ENCODE measurements around the gene OR56B4. TPM values are rescaled to one million over a fixed set of nuclear protein-coding genes. Genes with fewer than 3 reads are reported as not detected.
"Not testable (repeated sequence)": the region's sequence is repeated elsewhere in the genome, so short reads cannot be mapped to it uniquely, and the experiment has no call there.

OR56B4 gene, protein sequence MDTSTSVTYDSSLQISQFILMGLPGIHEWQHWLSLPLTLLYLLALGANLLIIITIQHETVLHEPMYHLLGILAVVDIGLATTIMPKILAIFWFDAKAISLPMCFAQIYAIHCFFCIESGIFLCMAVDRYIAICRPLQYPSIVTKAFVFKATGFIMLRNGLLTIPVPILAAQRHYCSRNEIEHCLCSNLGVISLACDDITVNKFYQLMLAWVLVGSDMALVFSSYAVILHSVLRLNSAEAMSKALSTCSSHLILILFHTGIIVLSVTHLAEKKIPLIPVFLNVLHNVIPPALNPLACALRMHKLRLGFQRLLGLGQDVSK
- not detected in 2 replicates for total RNA-seq (2014; rRNA removed; shearing (Covaris generic))

DNA sequence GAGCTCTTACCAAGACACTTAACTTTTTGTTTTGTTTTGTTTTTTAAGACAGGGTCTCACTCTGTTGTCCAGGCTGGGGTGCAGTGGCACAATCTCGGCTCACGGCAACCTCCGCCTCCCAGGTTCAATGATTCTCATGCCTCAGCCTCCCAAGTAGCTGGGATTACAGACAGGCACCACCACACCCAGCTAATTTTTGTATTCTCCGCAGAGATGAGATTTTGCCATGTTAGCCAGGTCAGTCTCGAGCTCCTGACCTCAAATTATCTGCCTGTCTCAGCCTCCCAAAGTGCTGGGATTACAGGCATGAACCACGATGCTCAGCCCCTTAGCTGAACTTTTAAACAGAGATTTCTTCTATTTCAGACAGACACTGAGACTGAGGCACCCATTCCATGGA is at the start of gene OR56B4:
Gene OR56B4, plus strand, starts transcription at position 301 of the 400 bp plus-strand sequence. Its CDS starts 95 bp downstream, at position 396.
- DNase-seq (ENCODE audit: low read depth in 1 of 2, low spot score in 2 of 2); H3K9me3 ChIP-seq (replicated peaks); H3K27ac ChIP-seq; H3K4me1 ChIP-seq (replicated peaks); H3K36me3 ChIP-seq; H3K4me3 ChIP-seq; H3K27me3 ChIP-seq (replicated peaks): not testable (repeated sequence)

DNA sequence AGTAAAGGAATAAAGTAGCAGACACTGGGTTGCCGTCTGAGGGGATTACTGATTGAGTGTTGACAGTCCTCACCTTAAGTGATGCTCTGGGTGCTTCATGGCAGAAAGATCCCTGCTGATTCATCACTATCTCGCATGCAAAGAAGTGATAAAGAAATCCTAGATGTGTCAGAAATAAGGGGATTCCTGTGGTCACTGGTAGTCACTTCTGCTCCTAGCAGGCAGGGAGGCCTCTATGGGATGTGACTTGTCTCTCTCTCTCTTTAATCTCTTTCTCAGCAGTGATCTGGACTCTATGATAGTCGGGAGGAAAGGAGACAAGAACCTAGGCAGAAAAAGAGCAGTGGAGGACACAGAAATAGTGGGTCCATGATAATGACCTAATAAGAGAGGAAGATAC is 46.0 kb upstream of the OR56B4 start:
- Histone ChIP-seq H3K9me3 (replicated peaks) (no peaks in the 10 kb centered on the region), H3K27me3 (replicated peaks) (no peaks in the 10 kb centered on the region), H3K4me1 (replicated peaks) (no peaks in the 10 kb centered on the region), H3K36me3 (no peaks in the 10 kb centered on the region), H3K4me3 (no peak overlapping the region), H3K27ac (no peak overlapping the region)
- no peak for DNase-seq (ENCODE audit: low read depth in 1 of 2, low spot score in 2 of 2)

DNA sequence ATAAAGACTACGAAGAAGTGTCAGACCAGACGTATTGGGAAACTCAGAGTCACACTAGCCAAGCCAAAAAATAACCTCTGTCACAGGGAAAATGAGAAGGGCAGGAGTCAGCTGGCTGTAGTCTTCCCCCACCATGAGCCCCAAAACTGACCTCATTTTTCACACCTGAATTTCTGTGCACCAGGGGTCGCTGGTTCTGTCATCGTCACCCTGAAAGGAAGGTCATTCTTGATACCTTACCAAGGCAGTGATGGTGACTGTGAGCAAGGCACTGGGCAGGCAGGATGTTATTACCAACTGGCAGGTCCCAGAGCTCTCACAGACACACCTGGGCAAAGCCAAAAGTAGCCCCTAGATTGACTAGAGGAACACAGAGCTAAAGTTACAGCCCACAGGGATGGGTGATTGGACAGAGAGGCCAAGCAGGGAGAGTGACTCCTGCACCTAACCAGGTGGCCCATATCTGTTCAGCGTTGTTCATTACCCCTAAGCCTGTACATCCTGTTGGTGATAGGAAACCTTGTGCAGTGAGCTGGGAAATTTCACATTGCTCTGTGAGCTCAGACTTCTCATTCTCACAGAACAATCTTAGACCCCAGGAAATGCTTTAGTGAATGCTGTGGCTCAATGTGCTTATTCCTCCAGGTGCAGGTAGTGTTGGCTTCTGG is 44.7 kb upstream of the OR56B4 start:
- H3K27me3 ChIP-seq (replicated peaks), result no peaks in the 10 kb centered on the region
- H3K9me3 ChIP-seq (replicated peaks), result no peaks in the 10 kb centered on the region
- no peak overlapping the region for H3K27ac ChIP-seq
- no peaks in the 10 kb centered on the region for H3K4me1 ChIP-seq (replicated peaks)
- H3K36me3 ChIP-seq, result no peaks in the 10 kb centered on the region
- DNase-seq (ENCODE audit: low read depth in 1 of 2, low spot score in 2 of 2), result no peak
- H3K4me3 ChIP-seq, result no peak overlapping the region

DNA sequence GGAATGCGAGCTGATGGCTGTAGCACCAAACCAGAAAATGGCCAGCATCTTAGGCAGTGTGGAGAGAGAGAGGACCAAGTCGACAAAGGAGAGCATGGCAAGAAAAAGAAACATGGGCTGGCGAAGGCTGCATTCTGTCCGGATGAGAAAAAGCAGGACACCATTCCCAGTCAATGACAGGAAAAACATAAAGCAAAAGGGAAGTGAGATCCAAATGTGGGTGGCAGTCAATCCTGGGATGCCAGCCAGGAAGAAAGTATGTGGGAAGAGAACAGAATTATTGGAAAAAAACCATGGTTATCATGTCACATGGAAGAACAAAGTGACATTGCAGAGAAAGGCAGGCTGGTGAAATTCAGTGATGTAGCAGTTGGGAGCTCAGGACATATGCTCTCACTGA is 40.0 kb upstream of the OR56B4 start:
- Histone ChIP-seq H3K36me3 (no peaks in the 10 kb centered on the region), H3K4me3 (no peak overlapping the region), H3K9me3 (replicated peaks) (no peaks in the 10 kb centered on the region), H3K27ac (no peak overlapping the region), H3K27me3 (replicated peaks) (no peaks in the 10 kb centered on the region), H3K4me1 (replicated peaks) (no peaks in the 10 kb centered on the region)
- no peak for DNase-seq (ENCODE audit: low read depth in 1 of 2, low spot score in 2 of 2)

DNA sequence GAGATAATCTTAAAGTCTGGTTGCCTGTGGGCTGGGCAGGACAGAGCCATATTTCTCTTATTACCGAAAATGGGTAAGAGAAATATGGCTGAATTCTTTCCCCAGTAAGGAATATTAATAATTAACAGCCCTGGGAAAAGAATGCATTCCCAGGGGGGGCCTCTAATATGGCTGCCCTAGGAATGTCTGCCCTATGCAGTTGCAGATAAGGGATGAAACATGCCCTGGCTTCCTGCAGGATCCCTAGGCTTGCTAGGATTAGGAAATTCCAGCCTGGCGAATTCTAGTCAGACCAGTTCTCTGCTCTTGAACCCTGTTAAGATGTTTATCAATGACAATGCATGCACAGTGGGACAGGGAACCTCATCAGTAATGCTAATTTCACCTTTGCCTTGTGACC is 31.0 kb upstream of the OR56B4 start:
- DNase-seq (ENCODE audit: low read depth in 1 of 2, low spot score in 2 of 2); H3K27me3 ChIP-seq (replicated peaks); H3K4me1 ChIP-seq (replicated peaks); H3K9me3 ChIP-seq (replicated peaks); H3K27ac ChIP-seq; H3K36me3 ChIP-seq; H3K4me3 ChIP-seq: not testable (repeated sequence)

DNA sequence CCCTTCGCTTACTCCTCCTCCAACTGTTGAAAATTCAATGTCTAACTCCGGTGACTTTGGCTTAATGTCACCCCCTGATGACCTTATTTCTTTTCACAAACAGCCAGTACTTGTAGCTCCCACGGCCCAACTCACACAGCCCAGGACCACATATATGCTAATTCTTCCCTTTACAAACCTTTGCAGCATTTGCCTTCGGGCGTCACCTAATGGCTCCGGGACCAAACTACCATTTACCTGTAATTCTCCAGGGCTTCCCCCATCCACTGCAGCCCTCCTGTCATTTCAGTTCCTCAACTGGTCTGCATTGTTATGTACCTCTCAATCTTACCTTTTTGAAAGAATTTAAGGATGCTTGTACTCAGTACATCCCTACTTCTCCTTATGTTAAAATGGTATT is 29.8 kb upstream of the OR56B4 start:
- no peaks in the 10 kb centered on the region for H3K9me3 ChIP-seq (replicated peaks)
- H3K27ac ChIP-seq, result no peak overlapping the region
- no peaks in the 10 kb centered on the region for H3K36me3 ChIP-seq
- no peaks in the 10 kb centered on the region for H3K4me1 ChIP-seq (replicated peaks)
- DNase-seq (ENCODE audit: low read depth in 1 of 2, low spot score in 2 of 2), result no peak
- no peak overlapping the region for H3K4me3 ChIP-seq
- no peaks in the 10 kb centered on the region for H3K27me3 ChIP-seq (replicated peaks)

DNA sequence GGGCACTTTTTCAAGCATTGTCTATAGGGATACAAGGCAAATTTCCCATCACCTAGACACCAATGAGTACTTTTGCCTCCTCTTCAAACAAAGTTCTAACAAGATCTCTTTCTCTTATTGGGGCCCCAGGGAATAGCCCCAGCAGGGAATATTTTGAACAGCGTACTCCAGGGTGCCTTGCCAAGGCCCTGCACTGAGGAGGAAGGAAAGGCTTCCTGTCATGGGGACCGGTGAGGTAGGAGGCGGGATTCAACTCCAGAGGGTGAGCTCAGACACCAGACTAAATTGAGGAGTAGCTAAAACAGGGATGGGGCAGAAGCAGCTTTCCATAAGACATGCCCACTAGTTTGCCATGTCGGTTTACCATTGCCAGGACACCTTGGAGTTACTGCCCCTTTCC is 28.0 kb upstream of the OR56B4 start:
- no peaks in the 10 kb centered on the region for H3K9me3 ChIP-seq (replicated peaks)
- no peak overlapping the region for H3K27ac ChIP-seq

DNA sequence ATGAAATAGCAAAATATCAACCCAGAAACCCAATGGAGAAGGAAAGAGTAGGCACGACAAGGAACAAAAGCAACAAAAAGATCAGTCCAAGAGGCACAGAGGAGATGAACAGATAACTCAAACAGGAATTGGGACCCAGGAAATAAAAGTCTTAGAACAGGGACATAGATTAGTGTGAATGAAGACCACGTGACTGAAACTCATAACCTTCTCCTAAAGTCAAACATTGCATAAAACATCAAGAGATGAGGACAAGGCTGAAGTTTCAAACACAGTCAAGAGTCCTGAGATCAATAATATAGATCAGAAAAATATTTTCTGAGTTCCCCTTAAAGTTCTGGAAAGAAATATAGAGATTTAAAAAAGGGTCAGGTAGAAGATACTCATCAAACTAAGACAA is 24.4 kb upstream of the OR56B4 start:
- no peak overlapping the region for H3K4me3 ChIP-seq
- no peaks in the 10 kb centered on the region for H3K36me3 ChIP-seq
- H3K4me1 ChIP-seq (replicated peaks), result no peaks in the 10 kb centered on the region
- DNase-seq (ENCODE audit: low read depth in 1 of 2, low spot score in 2 of 2), result no peak
- H3K9me3 ChIP-seq (replicated peaks), result no peaks in the 10 kb centered on the region
- no peak overlapping the region for H3K27ac ChIP-seq
- H3K27me3 ChIP-seq (replicated peaks), result no peaks in the 10 kb centered on the region

More for the DNA sequence above, 28.0 kb upstream of the OR56B4 start:
- DNase-seq (ENCODE audit: low read depth in 1 of 2, low spot score in 2 of 2), result no peak
- no peaks in the 10 kb centered on the region for H3K36me3 ChIP-seq
- H3K4me1 ChIP-seq (replicated peaks), result no peaks in the 10 kb centered on the region
- no peak overlapping the region for H3K4me3 ChIP-seq
- no peaks in the 10 kb centered on the region for H3K27me3 ChIP-seq (replicated peaks)

DNA sequence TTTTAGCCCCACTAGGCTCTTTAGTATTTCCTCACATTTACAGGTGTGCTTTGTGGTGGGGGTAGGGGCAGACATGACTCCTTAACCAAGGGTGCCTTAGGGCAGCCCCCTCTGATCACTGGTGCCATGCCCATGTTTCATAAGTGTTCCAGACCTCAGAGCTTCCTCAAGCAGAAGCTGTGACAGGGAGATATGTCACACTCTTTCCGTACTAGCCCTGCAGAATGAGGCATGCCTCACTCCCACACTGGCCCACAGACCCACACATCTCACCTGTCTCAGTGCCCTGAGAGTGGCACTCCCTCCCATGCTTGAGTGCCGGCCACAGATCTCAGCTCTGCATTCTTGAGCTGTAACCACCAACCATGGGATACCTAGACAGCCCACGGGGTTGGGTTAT is 22.9 kb upstream of the OR56B4 start:
- H3K4me1 ChIP-seq (replicated peaks), result no peaks in the 10 kb centered on the region
- DNase-seq (ENCODE audit: low read depth in 1 of 2, low spot score in 2 of 2), result no peak
- H3K4me3 ChIP-seq, result no peak overlapping the region
- H3K36me3 ChIP-seq, result no peaks in the 10 kb centered on the region
- no peak overlapping the region for H3K27ac ChIP-seq
- H3K27me3 ChIP-seq (replicated peaks), result no peaks in the 10 kb centered on the region
- no peaks in the 10 kb centered on the region for H3K9me3 ChIP-seq (replicated peaks)

DNA sequence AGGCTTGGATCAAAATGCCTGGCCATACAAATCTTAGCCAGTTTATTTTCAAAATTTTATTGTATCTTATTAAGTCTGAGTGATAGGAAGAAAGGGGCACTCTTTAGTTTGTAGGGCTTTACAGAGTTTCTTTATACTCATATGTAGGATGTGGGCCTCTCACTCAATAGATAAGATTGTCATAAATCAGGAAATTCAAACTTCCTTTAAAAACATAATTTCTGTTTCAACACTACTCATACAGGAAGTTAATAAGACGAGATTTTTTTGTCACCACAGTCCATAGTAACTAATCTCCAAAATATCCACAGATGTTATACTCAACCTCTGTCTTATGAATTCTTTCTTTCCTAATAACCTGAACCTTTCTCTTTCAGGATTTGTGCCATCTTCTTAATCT is 13.3 kb upstream of the OR56B4 start:
- DNase-seq (ENCODE audit: low read depth in 1 of 2, low spot score in 2 of 2), result no peak
- no peaks in the 10 kb centered on the region for H3K27me3 ChIP-seq (replicated peaks)
- H3K9me3 ChIP-seq (replicated peaks), result no peaks in the 10 kb centered on the region
- no peak overlapping the region for H3K27ac ChIP-seq
- no peak overlapping the region for H3K4me3 ChIP-seq
- H3K4me1 ChIP-seq (replicated peaks), result no peaks in the 10 kb centered on the region
- no peaks in the 10 kb centered on the region for H3K36me3 ChIP-seq

DNA sequence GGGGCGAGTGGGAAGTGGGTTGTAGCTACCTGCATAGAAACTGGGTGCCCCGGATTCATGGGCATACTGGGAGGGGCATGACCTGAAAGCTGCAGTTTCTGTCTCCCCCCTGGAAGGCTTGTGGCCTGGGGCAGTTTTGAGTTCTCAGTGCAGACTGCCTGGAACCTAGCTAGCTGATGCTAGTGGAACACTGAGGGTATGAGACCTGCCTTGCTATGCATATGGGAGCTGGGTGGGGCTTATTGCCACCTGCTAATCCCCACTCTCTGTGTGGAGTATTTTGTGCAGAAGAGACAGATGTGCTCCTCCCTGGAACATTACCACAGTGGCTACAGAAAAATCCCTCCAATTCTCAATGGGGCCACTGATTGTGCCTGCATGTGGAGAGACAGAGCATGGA is 11.7 kb upstream of the OR56B4 start:
- H3K9me3 ChIP-seq (replicated peaks), result no peaks in the 10 kb centered on the region
- no peak for DNase-seq (ENCODE audit: low read depth in 1 of 2, low spot score in 2 of 2)
- H3K27me3 ChIP-seq (replicated peaks), result no peaks in the 10 kb centered on the region
- no peak overlapping the region for H3K27ac ChIP-seq
- H3K36me3 ChIP-seq, result no peaks in the 10 kb centered on the region
- H3K4me3 ChIP-seq, result no peak overlapping the region
- H3K4me1 ChIP-seq (replicated peaks), result no peaks in the 10 kb centered on the region

DNA sequence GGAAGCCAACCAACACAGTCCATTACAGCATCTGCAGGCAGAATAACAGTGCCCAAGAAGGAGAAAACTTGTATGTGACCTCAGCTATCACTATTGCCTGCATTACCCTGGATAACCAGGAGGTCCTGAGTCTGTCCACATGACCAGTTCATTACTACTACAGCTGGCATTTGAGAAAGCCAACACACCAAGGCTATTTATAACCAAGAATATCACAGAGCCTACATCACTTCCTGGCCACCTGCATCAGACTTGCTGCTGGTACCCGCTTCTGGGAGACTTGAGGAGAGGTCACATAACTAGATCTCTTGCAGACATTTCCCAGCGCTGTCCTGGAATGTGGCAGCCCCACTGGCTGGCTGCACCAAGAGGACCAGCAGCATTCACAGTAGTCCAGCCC is 11.1 kb upstream of the OR56B4 start:
- H3K4me3 ChIP-seq, result no peak overlapping the region
- no peaks in the 10 kb centered on the region for H3K4me1 ChIP-seq (replicated peaks)
- no peaks in the 10 kb centered on the region for H3K9me3 ChIP-seq (replicated peaks)
- H3K36me3 ChIP-seq, result no peaks in the 10 kb centered on the region
- H3K27ac ChIP-seq, result no peak overlapping the region
- H3K27me3 ChIP-seq (replicated peaks), result no peaks in the 10 kb centered on the region
- DNase-seq (ENCODE audit: low read depth in 1 of 2, low spot score in 2 of 2), result no peak

DNA sequence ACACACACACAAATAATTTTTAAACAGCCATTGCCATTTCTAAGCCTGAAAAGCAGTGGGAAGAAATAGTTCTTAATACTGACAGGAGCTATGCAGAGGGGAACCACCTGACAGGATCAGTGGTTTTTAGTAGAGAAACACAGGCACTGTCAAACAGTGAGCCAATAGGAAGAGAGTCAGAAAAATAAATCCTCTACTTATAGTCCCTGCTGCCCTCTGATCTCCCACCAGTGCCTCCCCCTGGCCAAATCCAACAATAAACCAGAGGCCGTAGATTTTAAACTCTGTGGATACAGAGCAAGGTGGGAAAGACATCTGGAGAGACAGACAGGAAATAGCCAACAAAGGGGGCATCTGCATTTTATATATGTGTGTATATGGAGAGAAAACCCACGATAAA is 7.9 kb upstream of the OR56B4 start:
- H3K27ac ChIP-seq, result no peak overlapping the region
- no peak overlapping the region for H3K4me3 ChIP-seq
- DNase-seq (ENCODE audit: low read depth in 1 of 2, low spot score in 2 of 2), result no peak
- H3K27me3 ChIP-seq (replicated peaks), result no peaks in the 10 kb centered on the region
- H3K36me3 ChIP-seq, result no peaks in the 10 kb centered on the region
- no peaks in the 10 kb centered on the region for H3K4me1 ChIP-seq (replicated peaks)
- H3K9me3 ChIP-seq (replicated peaks), result no peaks in the 10 kb centered on the region

DNA sequence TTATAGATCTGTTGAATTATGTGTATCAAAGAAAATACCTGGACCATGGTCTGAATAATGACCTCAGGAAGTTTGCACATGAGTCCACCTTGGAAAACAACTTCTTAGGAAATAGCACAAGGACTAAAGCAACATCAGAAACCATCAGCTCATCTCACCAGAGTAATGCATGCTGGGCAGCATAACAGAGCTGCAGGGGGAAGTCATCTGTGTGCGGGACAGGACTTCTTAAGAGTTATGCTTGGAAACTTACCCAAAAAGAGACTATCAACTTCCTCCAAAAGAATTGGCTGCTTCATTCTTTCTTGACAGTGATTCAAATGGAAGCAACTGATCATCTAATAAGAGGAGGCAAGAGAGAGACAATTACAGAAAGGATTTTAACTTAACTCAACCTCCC is 2.5 kb downstream of the OR56B4 start:
- DNase-seq (ENCODE audit: low read depth in 1 of 2, low spot score in 2 of 2), result no peak

More for the DNA sequence above, 2.5 kb downstream of the OR56B4 start:
- no peaks in the 10 kb centered on the region for H3K27me3 ChIP-seq (replicated peaks)
- H3K9me3 ChIP-seq (replicated peaks), result no peaks in the 10 kb centered on the region
- no peak overlapping the region for H3K27ac ChIP-seq
- no peaks in the 10 kb centered on the region for H3K4me1 ChIP-seq (replicated peaks)
- H3K4me3 ChIP-seq, result no peak overlapping the region
- no peaks in the 10 kb centered on the region for H3K36me3 ChIP-seq

Data from SJSA1 (cell line).